ENCODE results near the gene PDILT.

The PDILT gene

DNA sequence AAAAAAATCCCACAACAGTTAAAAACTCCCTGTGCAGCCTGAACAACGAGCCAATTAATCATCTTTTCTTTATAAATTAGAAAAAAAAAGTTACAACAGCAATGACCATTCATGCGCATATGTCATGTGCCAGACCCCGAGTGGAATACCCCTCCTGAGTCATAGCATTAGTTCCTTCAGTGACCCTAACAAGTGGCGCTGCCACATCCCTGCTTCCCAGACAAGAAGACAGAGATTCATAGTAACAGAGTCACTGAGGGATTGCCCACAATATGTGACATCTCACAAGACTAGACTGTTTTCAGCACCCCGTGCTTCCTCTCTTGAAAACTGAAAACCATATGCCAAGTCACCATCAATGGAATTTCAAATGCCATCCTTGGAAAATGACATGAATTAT, 59.9 kb downstream of the PDILT start:
- TF ChIP-seq, protein P1, sequence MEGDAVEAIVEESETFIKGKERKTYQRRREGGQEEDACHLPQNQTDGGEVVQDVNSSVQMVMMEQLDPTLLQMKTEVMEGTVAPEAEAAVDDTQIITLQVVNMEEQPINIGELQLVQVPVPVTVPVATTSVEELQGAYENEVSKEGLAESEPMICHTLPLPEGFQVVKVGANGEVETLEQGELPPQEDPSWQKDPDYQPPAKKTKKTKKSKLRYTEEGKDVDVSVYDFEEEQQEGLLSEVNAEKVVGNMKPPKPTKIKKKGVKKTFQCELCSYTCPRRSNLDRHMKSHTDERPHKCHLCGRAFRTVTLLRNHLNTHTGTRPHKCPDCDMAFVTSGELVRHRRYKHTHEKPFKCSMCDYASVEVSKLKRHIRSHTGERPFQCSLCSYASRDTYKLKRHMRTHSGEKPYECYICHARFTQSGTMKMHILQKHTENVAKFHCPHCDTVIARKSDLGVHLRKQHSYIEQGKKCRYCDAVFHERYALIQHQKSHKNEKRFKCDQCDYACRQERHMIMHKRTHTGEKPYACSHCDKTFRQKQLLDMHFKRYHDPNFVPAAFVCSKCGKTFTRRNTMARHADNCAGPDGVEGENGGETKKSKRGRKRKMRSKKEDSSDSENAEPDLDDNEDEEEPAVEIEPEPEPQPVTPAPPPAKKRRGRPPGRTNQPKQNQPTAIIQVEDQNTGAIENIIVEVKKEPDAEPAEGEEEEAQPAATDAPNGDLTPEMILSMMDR (conservative IDR thresholded peaks at IDR 0.05): no peak
- no peak overlapping the region for H3K27ac ChIP-seq

DNA sequence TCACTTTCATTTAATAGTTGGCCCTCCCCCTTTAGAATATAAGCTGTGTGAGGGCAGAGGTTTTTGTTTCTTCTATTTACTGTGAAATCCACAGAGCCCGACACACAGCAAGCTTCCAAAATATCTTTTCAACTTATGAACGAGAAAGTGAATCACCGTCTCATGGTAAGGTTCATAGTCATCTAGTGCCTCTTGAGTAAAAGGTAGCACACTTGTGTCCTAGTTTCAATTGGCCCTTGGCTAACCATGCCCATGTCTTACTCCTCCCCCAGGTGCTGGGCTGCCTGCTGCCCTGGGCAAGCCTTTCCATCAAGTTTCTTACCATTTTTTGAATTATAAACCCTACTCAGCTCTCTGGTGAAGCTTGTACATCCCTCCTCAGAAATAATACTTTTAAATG, 64.8 kb downstream of the PDILT start:
- TF ChIP-seq, protein P1 (conservative IDR thresholded peaks at IDR 0.05): no peak

DNA sequence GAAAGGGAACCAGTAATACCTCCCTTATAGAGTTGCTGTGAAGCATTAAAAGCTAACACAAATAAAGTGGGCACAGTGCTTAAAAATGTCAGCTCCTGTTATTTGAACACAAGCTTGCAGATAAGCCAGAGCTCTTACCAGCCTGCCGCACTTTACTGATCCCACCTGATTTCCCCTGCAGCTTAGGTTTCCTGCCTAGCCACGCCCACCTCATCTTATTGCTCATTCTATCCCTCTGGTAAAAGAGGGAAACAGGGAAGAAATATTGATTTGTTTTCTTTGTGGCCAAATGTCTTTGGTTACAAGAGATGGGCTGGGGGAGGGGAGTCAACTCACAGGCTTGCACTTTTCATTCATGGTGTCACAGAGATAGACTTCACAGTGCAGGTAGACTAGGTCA, 67.6 kb downstream of the PDILT start:
- TF ChIP-seq, protein P1 (conservative IDR thresholded peaks at IDR 0.05): no peak
- no peak overlapping the region for H3K27ac ChIP-seq

More for the DNA sequence above, 64.8 kb downstream of the PDILT start:
- H3K27ac ChIP-seq: no peak overlapping the region

DNA sequence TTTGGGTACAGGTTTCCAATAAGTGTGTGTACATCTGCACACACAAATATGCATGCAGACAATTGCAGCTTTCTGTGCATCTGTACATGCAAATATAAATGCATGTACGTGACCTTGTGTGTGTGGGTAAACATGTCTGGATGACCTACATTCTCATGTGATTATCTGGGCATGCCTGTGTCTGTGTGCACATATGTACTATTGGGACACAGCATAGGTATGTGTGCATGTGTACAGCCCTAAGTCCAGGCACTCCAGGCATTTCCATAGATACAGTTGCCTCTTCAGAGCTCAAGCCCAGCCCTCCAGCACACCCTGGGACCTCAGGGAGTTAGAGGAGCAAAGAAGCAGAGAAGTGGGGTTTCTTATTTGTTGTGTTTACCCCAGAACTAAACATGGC, 70.1 kb downstream of the PDILT start:
- no peak overlapping the region for H3K27ac ChIP-seq
- TF ChIP-seq, protein P1 (conservative IDR thresholded peaks at IDR 0.05): no peak

DNA sequence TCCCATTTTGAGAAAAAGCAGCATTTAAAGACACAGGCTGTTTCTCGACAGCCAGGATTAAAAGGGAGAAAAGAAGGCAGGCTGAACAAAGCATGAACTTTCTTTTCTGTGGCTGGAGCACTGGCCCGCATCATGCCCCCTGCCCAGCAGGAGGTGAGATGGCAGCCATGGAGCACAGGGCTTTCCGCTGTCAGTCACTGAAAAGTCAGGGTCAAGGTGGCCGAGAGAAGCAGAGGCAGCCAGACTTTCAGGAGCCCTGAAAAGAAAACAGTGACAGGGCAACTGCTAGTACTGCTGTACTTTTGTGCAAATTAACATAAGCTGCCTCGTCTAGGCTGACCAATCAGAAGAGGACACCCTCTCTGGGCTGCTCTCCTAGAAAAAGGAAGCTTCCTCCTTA, 71.4 kb downstream of the PDILT start:
- TF ChIP-seq, protein P1 (conservative IDR thresholded peaks at IDR 0.05): no peak
- no peak overlapping the region for H3K27ac ChIP-seq

DNA sequence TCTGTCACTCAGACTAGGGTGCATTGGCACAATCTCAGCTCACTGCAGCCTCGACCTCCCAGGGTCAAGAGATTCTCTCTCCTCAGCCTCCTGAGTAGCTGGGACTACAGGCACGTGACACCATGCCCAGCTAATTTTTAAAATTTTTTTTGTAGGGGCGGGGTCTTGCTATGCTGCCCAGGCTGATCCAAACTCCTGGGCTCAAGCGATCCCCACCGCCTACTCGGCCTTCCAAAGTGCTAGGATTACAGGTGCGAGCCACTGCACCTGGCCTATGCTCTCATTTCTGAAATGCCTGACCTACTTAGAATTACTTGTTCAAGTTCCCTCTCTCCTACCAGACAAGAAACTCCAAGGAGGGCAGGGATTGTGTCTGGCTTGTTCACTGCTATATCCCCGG, 72.1 kb downstream of the PDILT start:
- TF ChIP-seq, protein P1 (conservative IDR thresholded peaks at IDR 0.05): no peak
- no peak overlapping the region for H3K27ac ChIP-seq

DNA sequence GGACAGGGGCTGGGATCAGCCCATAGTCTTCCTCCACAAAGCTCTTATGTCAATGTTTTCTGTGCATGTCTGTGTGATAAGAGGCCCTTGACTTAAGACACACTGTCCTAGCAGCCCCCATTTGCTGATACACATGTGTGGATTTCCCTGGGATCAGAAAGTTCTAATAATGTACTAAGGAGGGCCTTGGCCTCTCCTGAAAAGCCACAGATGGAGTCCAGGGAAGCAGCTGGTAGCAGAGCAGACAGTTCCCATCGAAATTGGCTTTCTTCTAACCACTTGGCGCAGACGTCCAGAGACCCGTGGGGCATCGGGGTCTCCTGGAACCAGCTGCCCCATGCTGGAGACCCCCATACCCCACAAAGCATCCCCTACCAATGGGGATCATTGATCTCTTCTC, 72.9 kb downstream of the PDILT start:
- H3K27ac ChIP-seq: no peak overlapping the region
- TF ChIP-seq, protein P1 (conservative IDR thresholded peaks at IDR 0.05): no peak
